NCI-H510A treated with DMSO at 0.1 percent for 48 hours (cell line): ENCODE data around the gene ANKRD35.
"Not testable (repeated sequence)": the region's sequence is repeated elsewhere in the genome, so short reads cannot be mapped to it uniquely, and the experiment has no call there.

Experiments
- DNase-seq: peaks from one replicate; lab custom pipeline; 2025; lab: John Stamatoyannopoulos, UW

ANKRD35 gene

GRCh38 chr1:145857170-145857569, 28.5 kb downstream of the ANKRD35 start:
- DNase-seq = no peak

GRCh38 chr1:145855426-145855948, 30.2 kb downstream of the ANKRD35 start:
- DNase-seq = no peak

- no peak for DNase-seq
Measured at GRCh38 chr1:145849356-145850160, 36.1 kb downstream of the ANKRD35 start.

GRCh38 chr1:145847827-145848226, 37.8 kb downstream of the ANKRD35 start:
- DNase-seq = no peak

GRCh38 chr1:145846201-145846612, 39.5 kb downstream of the ANKRD35 start:
- no peak for DNase-seq

GRCh38 chr1:145845514-145846161, 40.0 kb downstream of the ANKRD35 start, which contains the start of gene NUDT17:
Gene NUDT17 (plus strand): TSS chr1:145845630. CDS start chr1:145845641, 11 bp downstream.
- DNase-seq = peak; percentile 83

- peak; percentile 83 for DNase-seq
Measured at GRCh38 chr1:145845144-145845513, 40.5 kb downstream of the ANKRD35 start.

GRCh38 chr1:145843031-145843430, 42.6 kb downstream of the ANKRD35 start:
- DNase-seq = no peak

GRCh38 chr1:145837656-145838055, 48.0 kb downstream of the ANKRD35 start:
- DNase-seq = no peak

GRCh38 chr1:145830810-145831209, 54.9 kb downstream of the ANKRD35 start:
- DNase-seq = not testable (repeated sequence)

- no peak for DNase-seq
Measured at GRCh38 chr1:145828367-145829026, 57.2 kb downstream of the ANKRD35 start.

- no peak for DNase-seq
Measured at GRCh38 chr1:145827966-145828365, 57.7 kb downstream of the ANKRD35 start.

GRCh38 chr1:145826030-145826429, 59.6 kb downstream of the ANKRD35 start:
- no peak for DNase-seq

- DNase-seq = no peak
Measured at GRCh38 chr1:145824499-145824842, 61.2 kb downstream of the ANKRD35 start.

- DNase-seq = peak; percentile 90
Measured at GRCh38 chr1:145823565-145824498, 61.8 kb downstream of the ANKRD35 start, which contains the start of the genes POLR3C and RNF115. Gene POLR3C (plus strand): TSS chr1:145824200. CDS start chr1:145825777, 1,577 bp downstream. Gene RNF115 (minus strand): TSS chr1:145824095. CDS start chr1:145823873, 222 bp downstream.

- not testable (repeated sequence) for DNase-seq
Measured at GRCh38 chr1:145822779-145823331, 62.8 kb downstream of the ANKRD35 start.

GRCh38 chr1:145818095-145818494, 67.6 kb downstream of the ANKRD35 start:
- DNase-seq = not testable (repeated sequence)
